HG03025 (cell line): Measurements from ENCODE around the gene CCDC142.

Experiments used
- ATAC-seq: cut with Tn5 transposase; IDR thresholded peaks from one replicate; pipeline ENCODE4 v1.9.1; 2021; ENCODE audit warnings: mild to moderate bottlenecking, moderate library complexity; ENCODE audit not compliant: unreplicated experiment, low FRiP score

CCDC142 gene

GRCh38 chr2:74515271-74515980, 32.6 kb upstream of the CCDC142 start:
- ATAC-seq: no peak

GRCh38 chr2:74514368-74515270, 31.8 kb upstream of the CCDC142 start, which contains the start of gene TLX2:
Gene TLX2, plus strand, starts transcription at chr2:74514450. Its CDS starts 357 bp downstream, at chr2:74514807.
- no peak for ATAC-seq

GRCh38 chr2:74513605-74514367, 31.0 kb upstream of the CCDC142 start:
- no peak for ATAC-seq

- ATAC-seq: no peak
These were observed 30.2 kb upstream of the CCDC142 start for GRCh38 chr2:74512744-74513604.

- ATAC-seq: no peak
These were observed 28.5 kb upstream of the CCDC142 start for GRCh38 chr2:74511104-74511989.

- ATAC-seq: no peak
These were observed 27.5 kb upstream of the CCDC142 start for GRCh38 chr2:74510272-74510671.

DNA sequence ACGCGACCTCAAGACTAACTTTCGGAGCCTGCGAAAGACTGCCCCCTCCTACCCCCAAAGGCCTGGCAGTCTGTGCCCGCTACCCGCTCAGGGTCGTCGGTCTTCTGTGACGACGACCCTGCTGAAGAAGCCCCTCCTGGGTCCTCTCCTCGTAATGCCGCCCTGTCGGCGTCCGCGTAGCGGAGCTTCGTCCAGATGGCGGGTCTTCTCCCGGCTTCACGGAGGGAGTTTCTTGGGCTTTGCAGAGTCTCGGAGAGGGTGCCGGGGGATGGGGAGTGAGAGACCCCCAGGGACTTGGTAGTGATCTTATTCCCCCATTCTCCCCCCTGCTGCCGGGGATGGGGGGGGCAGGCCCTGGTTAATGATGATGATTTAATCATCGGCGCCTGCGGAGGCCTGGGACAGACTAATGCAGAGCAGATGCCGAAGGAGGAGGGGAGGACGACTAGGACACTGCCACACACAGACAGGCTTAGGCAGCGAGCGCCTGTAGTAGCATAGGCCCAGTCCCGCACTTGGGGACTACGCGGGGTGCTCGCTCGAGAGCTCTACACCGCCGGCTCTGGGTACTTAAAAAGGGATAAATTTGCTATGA, 25.2 kb upstream of the CCDC142 start:
- peak; percentile 11 for ATAC-seq

DNA sequence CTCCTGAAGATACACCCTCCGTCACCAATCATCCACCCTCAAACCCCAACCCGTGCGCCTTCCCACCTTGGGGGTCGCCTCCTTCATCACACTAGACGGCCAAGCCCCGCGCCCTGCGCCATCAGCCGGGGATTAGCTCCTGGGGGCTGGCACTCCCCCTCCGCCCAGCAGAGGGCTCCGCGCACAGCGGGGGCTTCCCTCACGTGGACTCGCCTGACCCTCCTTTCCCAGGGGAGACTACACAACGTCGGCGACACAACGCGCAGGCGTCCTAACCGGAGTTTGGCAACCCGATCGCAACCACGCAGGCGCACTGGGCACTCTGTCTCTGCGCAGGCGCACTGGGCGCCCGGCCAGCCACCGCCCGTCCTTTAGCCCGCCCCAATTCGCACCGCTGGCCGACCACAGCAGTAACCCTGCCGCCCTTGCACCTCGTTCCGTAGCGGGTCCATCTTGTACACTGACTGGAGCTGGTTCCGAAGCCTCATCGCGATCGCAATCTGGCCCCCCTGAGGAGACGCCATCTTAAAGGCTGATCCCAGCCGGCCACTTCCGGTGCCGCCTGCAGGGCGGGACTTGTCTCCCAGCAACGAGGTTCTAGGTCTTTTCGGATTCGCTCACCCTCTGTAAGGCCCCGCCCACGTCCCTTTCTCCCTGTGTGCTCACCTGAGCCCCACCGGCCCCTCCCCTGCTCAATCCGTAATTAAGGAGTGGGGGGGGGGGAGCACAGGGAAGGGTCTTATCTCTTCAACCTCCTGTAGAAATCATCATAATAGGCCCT, 24.5 kb upstream of the CCDC142 start, which contains the start of gene PCGF1:
Gene PCGF1 (minus strand): TSS at position 551 of the 781 bp plus-strand sequence. CDS start 27 bp downstream, at position 524.
- peak; percentile 93 for ATAC-seq

DNA sequence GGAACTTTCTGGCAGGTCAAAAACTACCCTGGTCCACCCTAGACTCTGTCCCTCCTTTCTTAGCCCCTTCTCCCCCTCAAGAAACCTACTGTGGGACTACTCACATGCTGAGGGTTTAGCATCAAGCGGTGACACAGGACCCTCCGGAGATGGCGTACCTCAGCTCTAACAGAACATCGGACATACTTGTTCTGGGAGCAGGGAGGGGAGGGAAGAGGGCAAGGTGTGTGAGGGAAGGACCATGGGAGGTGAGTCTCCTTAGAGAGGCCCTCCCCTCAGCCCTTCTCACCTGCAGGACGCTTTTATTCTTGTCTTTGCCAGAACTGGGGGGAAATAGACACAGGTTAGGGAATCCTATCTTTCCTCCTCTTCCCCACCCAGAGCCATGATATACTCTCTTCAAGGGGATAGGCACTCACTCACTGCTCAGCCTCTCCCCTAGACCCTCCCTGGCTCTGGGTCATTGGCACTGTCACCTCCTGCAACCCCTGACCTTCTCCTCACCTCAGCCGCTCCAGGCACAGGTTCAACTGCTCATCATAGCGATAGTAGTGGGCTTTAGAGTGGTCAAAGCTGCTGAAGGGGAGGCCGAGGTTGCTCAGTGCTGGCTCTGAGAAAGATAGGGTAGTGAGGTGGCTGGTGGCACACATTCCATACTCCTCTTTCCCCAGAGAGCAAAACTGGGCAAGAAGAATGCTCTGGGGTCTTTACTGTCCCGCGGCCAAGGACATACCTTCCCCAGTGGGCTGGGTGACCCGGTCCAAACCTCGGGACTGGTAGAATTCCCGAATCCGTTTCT, 22.8 kb upstream of the CCDC142 start:
- no peak for ATAC-seq

- ATAC-seq: no peak
These were observed 21.8 kb upstream of the CCDC142 start for GRCh38 chr2:74504591-74504990.

DNA sequence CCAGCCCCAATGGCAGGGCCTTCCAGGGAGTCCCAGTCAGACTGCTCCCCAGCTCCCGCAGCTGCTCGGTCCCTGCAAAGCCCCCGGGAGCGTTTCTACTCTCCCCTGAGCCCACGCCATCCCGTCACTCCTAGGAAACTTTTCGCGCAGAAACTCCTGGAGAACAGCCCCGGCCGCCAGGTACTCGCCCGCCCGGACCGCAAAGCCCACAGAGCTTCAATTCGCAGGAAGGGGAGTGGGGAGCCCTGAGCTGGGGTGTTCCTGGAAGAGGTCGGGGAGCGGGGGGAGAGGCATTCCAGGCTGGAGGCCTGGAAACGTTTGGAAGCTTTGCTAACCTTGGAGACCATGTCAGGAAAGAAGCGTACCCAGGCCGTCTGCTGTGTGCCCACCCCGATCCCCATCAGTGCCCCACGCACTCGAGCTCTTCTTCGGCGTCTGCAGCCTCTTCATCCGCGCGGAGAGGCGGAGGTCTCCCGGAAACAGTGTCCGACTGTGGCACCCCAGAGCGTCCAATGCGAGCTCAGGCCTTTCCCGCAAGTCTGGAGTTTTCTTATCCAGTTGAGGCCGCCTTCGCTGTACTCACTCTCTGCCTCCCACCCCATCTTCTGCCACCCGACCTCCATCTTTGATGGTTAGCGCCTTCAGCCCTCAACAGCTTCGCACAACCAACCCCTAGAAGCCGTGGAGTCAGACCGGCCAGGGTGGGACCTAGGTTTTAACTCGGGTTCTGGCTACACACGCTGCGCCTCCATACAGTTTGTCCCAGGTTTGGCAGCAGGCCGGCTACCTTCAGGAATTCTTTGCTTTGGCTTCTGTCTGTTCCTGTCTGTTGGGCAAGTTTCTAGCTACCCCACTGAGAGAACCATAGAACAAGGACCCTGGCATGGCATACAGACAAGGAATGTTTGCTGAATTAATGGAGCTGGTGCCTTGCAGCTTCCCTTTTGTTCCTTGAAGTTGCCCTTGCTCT, 21.0 kb upstream of the CCDC142 start:
- no peak for ATAC-seq

- no peak for ATAC-seq
These were observed 20.1 kb upstream of the CCDC142 start for GRCh38 chr2:74502720-74503505.

GRCh38 chr2:74502147-74502719, 19.4 kb upstream of the CCDC142 start:
- no peak for ATAC-seq

DNA sequence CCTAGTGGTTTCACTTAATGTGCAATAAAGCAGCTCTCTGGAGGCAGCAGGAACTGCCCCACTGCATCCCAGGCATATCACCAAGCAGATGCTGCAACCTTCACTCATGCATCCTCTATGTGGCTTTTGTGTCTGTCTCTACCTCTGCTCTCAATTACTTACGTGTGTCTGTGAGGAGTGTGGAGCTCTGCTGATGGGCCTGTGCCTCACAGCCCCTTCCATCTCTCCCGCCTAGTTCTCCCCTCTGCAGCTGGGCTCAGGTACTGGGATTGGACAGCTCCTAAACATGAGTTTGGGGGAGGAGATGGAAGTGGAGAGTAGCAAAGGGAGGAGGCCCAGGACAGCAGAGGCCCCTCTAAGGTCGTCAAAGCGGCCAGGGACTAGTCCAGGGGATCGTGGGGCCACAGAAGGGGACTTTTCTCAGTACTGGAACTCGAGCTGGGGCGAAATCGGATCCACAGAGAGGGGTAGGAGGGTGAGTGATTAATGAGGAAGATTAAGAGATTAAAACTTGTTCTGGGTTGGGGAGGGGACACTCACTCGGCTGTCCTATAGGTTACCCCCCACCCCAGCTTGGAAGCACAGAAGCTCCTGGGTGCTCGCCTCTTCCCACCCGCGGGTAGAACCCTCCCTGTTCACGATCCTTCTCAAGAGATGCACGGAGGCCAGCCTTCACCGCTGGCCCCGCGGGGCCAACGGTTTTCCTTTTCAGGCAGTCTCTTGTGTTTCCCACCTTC, 18.7 kb upstream of the CCDC142 start:
- no peak for ATAC-seq
